Measurements from ENCODE around the gene GLB1L2. TPM values are rescaled to one million over a fixed set of nuclear protein-coding genes. Genes with fewer than 3 reads are reported as not detected.

The GLB1L2 gene
- total RNA-seq, 1 experiment from 2014 or later, result 19.0 TPM

GRCh38 chr11:134388590-134388989 lies 56.8 kb downstream of the GLB1L2 start:
- CTCF ChIA-PET, result no interaction called here
- Mint-ChIP-seq H3K9me3 (ENCODE audit: low read depth, unreplicated experiment) (no peaks in the 10 kb centered on the region), H3K27me3 (ENCODE audit: unreplicated experiment) (peaks cover 61% of the 10 kb centered on the region), H3K4me1 (ENCODE audit: low read depth, unreplicated experiment) (peaks cover 8% of the 10 kb centered on the region), H3K36me3 (ENCODE audit: insufficient read depth, unreplicated experiment) (peaks cover 7% of the 10 kb centered on the region), H3K4me3 (ENCODE audit: low read depth, unreplicated experiment) (no peak overlapping the region), H3K27ac (ENCODE audit: unreplicated experiment) (no peak overlapping the region)
- intact Hi-C loops (cut with micrococcal nuclease; ENCODE audit: unreplicated experiment), result no loop called here
- no TSS peak for BruUV-seq (replicated peaks)
- DNase-seq, result no peak
- TF ChIP-seq CTCF (IDR thresholded peaks at IDR 0.05; ENCODE audit: unreplicated experiment), result no peak

- Mint-ChIP-seq H3K9me3 (ENCODE audit: low read depth, unreplicated experiment) (no peaks in the 10 kb centered on the region), H3K27me3 (ENCODE audit: unreplicated experiment) (peaks cover 70% of the 10 kb centered on the region), H3K4me3 (ENCODE audit: low read depth, unreplicated experiment) (no peak overlapping the region), H3K4me1 (ENCODE audit: low read depth, unreplicated experiment) (peaks cover 8% of the 10 kb centered on the region), H3K27ac (ENCODE audit: unreplicated experiment) (no peak overlapping the region), H3K36me3 (ENCODE audit: insufficient read depth, unreplicated experiment) (peaks cover 7% of the 10 kb centered on the region)
- intact Hi-C loops (cut with micrococcal nuclease; ENCODE audit: unreplicated experiment), result no loop called here
- DNase-seq, result no peak
- no TSS peak for BruUV-seq (replicated peaks)
- no peak for TF ChIP-seq CTCF (IDR thresholded peaks at IDR 0.05; ENCODE audit: unreplicated experiment)
- CTCF ChIA-PET, result no interaction called here
Observed at GRCh38 chr11:134389464-134390180, 57.8 kb downstream of the GLB1L2 start.

GRCh38 chr11:134390706-134391569 lies 59.1 kb downstream of the GLB1L2 start:
- Mint-ChIP-seq H3K9me3 (ENCODE audit: low read depth, unreplicated experiment) (no peaks in the 10 kb centered on the region), H3K4me1 (ENCODE audit: low read depth, unreplicated experiment) (peaks cover 3% of the 10 kb centered on the region), H3K36me3 (ENCODE audit: insufficient read depth, unreplicated experiment) (peaks cover 7% of the 10 kb centered on the region), H3K4me3 (ENCODE audit: low read depth, unreplicated experiment) (no peak overlapping the region), H3K27me3 (ENCODE audit: unreplicated experiment) (peaks cover 57% of the 10 kb centered on the region), H3K27ac (ENCODE audit: unreplicated experiment) (no peak overlapping the region)
- CTCF ChIA-PET, result no interaction called here
- BruUV-seq (replicated peaks), result no TSS peak
- intact Hi-C loops (cut with micrococcal nuclease; ENCODE audit: unreplicated experiment), result no loop called here
- no peak for TF ChIP-seq CTCF (IDR thresholded peaks at IDR 0.05; ENCODE audit: unreplicated experiment)
- no peak for DNase-seq

- no peak for TF ChIP-seq CTCF (IDR thresholded peaks at IDR 0.05; ENCODE audit: unreplicated experiment)
- DNase-seq, result no peak
- Mint-ChIP-seq H3K9me3 (ENCODE audit: low read depth, unreplicated experiment) (no peaks in the 10 kb centered on the region), H3K36me3 (ENCODE audit: insufficient read depth, unreplicated experiment) (peaks cover 6% of the 10 kb centered on the region), H3K27ac (ENCODE audit: unreplicated experiment) (no peak overlapping the region), H3K27me3 (ENCODE audit: unreplicated experiment) (peaks cover 53% of the 10 kb centered on the region), H3K4me1 (ENCODE audit: low read depth, unreplicated experiment) (no peaks in the 10 kb centered on the region), H3K4me3 (ENCODE audit: low read depth, unreplicated experiment) (no peak overlapping the region)
- CTCF ChIA-PET, result no interaction called here
- intact Hi-C loops (cut with micrococcal nuclease; ENCODE audit: unreplicated experiment), result no loop called here
- no TSS peak for BruUV-seq (replicated peaks)
Observed at GRCh38 chr11:134391656-134392055, 59.9 kb downstream of the GLB1L2 start.

All from Calu3 (cell line).